Upper lobe of right lung (tissue), 1 donor: ENCODE results near the gene IL17RC. TPM values are rescaled to one million over a fixed set of nuclear protein-coding genes. Genes with fewer than 3 reads are reported as not detected.

Experiments used
- ATAC-seq: fragments of 200-7000 bp; cut with Tn5 transposase; one replicate; pipeline ENCODE4 v1.9.1; 2020; ENCODE audit warnings: mild to moderate bottlenecking, moderate library complexity
- DNase-seq: peaks from one replicate; pipeline ENCODE4 v3.0.0-alpha.2; 2020
- H3K27ac ChIP-seq: fragments of 200-600 bp; one replicate; pipeline ENCODE4 v1.8.0; 2022
- H3K27me3 ChIP-seq: fragments of 200-600 bp; one replicate; pipeline ENCODE4 v1.8.0; 2022; ENCODE audit warnings: mild to moderate bottlenecking
- H3K36me3 ChIP-seq: fragments of 200-600 bp; one replicate; pipeline ENCODE4 v1.8.0; 2022
- H3K4me1 ChIP-seq: fragments of 200-600 bp; one replicate; pipeline ENCODE4 v1.8.0; 2022
- H3K4me3 ChIP-seq: fragments of 200-600 bp; one replicate; pipeline ENCODE4 v1.8.0; 2022; ENCODE audit warnings: mild to moderate bottlenecking
- H3K9me3 ChIP-seq: fragments of 200-600 bp; one replicate; pipeline ENCODE4 v1.8.0; 2022
- CTCF ChIP-seq: fragments of 200-600 bp; IDR thresholded peaks from one replicate; pipeline ENCODE4 v1.8.0; 2022; ENCODE audit warnings: antibody characterized with exemption
- intact Hi-C: fragments of 100-400 bp; cut with DNase I; formaldehyde crosslinking; loops from one replicate; pipeline ENCODE4 v1.11.0; 2022
- total RNA-seq: library from RNA; stranded (reverse); fragmentation: NEBNext Ultra II Directional; extraction: Animal tissue kit (Norgen Biotek cat#: 25700); gene quantifications from one replicate; pipeline ENCODE4 v1.2.1, GENCODE V29; 2021
- donor health status: DM: no; HTN: yes; CAD: no; lungs with severe emphysema.

IL17RC gene
- total RNA-seq, 1 donor from 2014 or later, result 26.9 TPM

- DNase-seq (no peak), ATAC-seq (peak; percentile 28)
- H3K4me1 ChIP-seq, result peaks cover 10% of the 10 kb centered on the region
- no peak for TF ChIP-seq CTCF
- H3K4me3 ChIP-seq, result peak overlapping the region; percentile 55
- H3K27me3 ChIP-seq, result no peaks in the 10 kb centered on the region
- intact Hi-C loops, result no loop called here
- no peaks in the 10 kb centered on the region for H3K9me3 ChIP-seq
- H3K36me3 ChIP-seq, result peaks cover 4% of the 10 kb centered on the region
- peak overlapping the region; percentile 72 for H3K27ac ChIP-seq
These were observed 13.7 kb upstream of the IL17RC start for GRCh38 chr3:9903238-9903624.

GRCh38 chr3:9903904-9904303, 13.0 kb upstream of the IL17RC start:
- Histone ChIP-seq H3K27ac (no peak overlapping the region), H3K4me1 (peaks cover 4% of the 10 kb centered on the region), H3K9me3 (no peaks in the 10 kb centered on the region), H3K27me3 (no peaks in the 10 kb centered on the region), H3K4me3 (peak overlapping the region; percentile 55), H3K36me3 (peaks cover 4% of the 10 kb centered on the region)
- ATAC-seq, result no peak
- intact Hi-C loops, result no loop called here
- no peak for DNase-seq
- TF ChIP-seq CTCF, result no peak

- TF ChIP-seq CTCF, result no peak
- Histone ChIP-seq H3K4me3 (no peak overlapping the region), H3K27me3 (no peaks in the 10 kb centered on the region), H3K9me3 (no peaks in the 10 kb centered on the region), H3K4me1 (peaks cover 4% of the 10 kb centered on the region), H3K27ac (no peak overlapping the region), H3K36me3 (peaks cover 4% of the 10 kb centered on the region)
- ATAC-seq, result no peak
- intact Hi-C loops, result no loop called here
- no peak for DNase-seq
These were observed 10.4 kb upstream of the IL17RC start for GRCh38 chr3:9906480-9906879.

DNA sequence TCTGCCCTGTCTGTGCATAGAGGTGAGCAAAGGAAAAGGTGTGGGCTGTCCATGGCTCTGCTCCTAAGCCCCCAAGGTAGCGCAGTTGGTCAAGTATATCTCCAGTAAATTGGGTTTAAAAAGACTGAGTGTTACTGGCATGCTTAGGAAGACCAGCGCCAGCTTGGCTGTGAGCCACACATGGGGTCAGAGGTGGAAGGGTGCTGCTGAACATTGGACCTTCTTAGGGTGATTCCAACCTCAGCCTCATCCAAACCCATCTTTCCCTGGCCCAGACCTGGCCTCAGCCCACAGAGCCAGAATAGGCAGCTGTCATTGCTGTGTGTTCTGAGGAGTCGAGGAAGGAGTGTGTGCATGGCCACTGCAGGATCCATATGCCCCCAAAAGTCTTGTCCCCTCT, 8.6 kb upstream of the IL17RC start:
- Histone ChIP-seq H3K4me3 (no peak overlapping the region), H3K9me3 (no peaks in the 10 kb centered on the region), H3K27me3 (no peaks in the 10 kb centered on the region), H3K36me3 (peaks cover 4% of the 10 kb centered on the region), H3K4me1 (no peaks in the 10 kb centered on the region), H3K27ac (no peak overlapping the region)
- no peak for TF ChIP-seq CTCF
- intact Hi-C loops, result no loop called here
- ATAC-seq, result no peak
- DNase-seq, result no peak

DNA sequence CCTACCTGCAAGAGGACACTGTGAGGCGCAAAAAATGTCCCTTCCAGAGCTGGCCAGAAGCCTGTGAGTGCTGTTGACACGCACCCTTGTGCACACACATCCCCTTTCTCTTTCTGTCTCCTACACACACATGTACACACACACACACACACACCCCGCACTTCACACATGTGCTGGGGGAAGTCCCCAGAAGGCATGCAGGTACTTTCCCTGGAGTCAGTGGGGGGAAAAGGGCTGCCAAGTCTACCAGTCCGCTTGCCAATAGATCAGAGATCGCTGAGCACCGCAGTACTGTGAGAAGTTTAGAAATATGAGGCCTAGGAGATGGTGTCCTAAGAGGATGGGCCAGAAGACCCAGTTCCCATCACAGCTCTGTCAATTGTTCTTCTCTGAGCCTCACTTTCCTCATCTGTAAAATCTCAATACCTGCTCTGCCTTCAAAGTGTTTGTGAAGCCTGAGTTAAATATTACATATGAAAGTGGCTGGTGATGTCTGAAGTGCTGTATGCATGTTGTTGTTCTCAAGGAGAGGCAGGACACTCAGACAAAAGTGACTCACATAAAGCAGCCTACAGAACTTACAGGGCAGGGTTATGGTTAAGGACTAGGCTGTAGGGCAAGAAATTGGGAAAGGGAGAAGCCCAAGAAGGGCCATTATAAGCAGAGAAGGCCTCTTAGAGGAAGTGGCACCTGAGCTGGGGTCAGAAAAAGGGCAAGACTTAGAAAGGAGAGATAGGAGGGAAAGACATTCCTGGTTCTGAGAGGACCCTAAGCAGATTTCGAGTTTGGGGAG, 7.5 kb upstream of the IL17RC start:
- intact Hi-C loops, result no loop called here
- H3K27me3 ChIP-seq, result no peaks in the 10 kb centered on the region
- H3K36me3 ChIP-seq, result peaks cover 4% of the 10 kb centered on the region
- no peaks in the 10 kb centered on the region for H3K9me3 ChIP-seq
- H3K4me1 ChIP-seq, result peaks cover 10% of the 10 kb centered on the region
- DNase-seq (no peak), ATAC-seq (peak; percentile 86)
- no peak for TF ChIP-seq CTCF
- H3K4me3 ChIP-seq, result no peak overlapping the region
- no peak overlapping the region for H3K27ac ChIP-seq
